Thymus (tissue), 11 donors: ENCODE data around the gene EIF4E1B. TPM values are rescaled to one million over a fixed set of nuclear protein-coding genes. Genes with fewer than 3 reads are reported as not detected.

Source experiments
- DNase-seq, 9 donors: peaks; one replicate each; pipeline ENCODE4 v3.0.0-alpha.2; 2013; ENCODE audit warnings: low spot score in 9 of 9, low read depth in 6 of 9, missing footprints in 1 of 9
- H3K27ac ChIP-seq, 2 donors: one replicate each; pipeline ENCODE4 v1.5.1; 2013; ENCODE audit warnings: control low read depth in 1 of 2, low read depth in 1 of 2, low read length in 1 of 2, mild to moderate bottlenecking in 1 of 2, moderate library complexity in 1 of 2
- H3K27me3 ChIP-seq, 2 donors: one replicate each; pipeline ENCODE4 v1.5.1; 2013; ENCODE audit warnings: low read length in 1 of 2; ENCODE audit not compliant: control insufficient read depth in 2 of 2, insufficient read depth in 1 of 2
- H3K36me3 ChIP-seq, 2 donors: one replicate each; pipeline ENCODE4 v1.5.1; 2013; ENCODE audit warnings: low read length in 1 of 2, mild to moderate bottlenecking in 1 of 2, moderate library complexity in 1 of 2; ENCODE audit not compliant: control insufficient read depth in 2 of 2, insufficient read depth in 2 of 2
- H3K4me1 ChIP-seq, 2 donors: one replicate each; pipeline ENCODE4 v1.5.1; 2013; ENCODE audit warnings: low read length in 2 of 2; ENCODE audit not compliant: control insufficient read depth in 2 of 2, insufficient read depth in 2 of 2
- H3K4me3 ChIP-seq, 2 donors: one replicate each; pipeline ENCODE4 v1.5.1; 2013; ENCODE audit warnings: low read length in 2 of 2, control low read depth in 1 of 2, mild to moderate bottlenecking in 1 of 2
- H3K9me3 ChIP-seq, 2 donors: one replicate each; pipeline ENCODE4 v1.5.1; 2013; ENCODE audit warnings: low read length in 1 of 2, mild to moderate bottlenecking in 1 of 2; ENCODE audit not compliant: control insufficient read depth in 2 of 2, insufficient read depth in 1 of 2
- WGBS: extraction: QIAGEN DNeasy Blood & Tissue Kit; methylation state at CpG from one replicate; pipeline ENCODE4 v1.1.7; 2013; 5-methylcytosine and 5-hydroxymethylcytosine counted together
- polyA plus RNA-seq: library from polyadenylated mRNA; stranded (reverse); fragments of 200-250 nt; gene quantifications from one replicate; pipeline ENCODE4 v1.2.3, GENCODE V29; 2013
- total RNA-seq: library from RNA; stranded (reverse); fragments of 120-200 nt; gene quantifications from one replicate; pipeline ENCODE4 v1.2.4, GENCODE V29; 2013
- donor health status: healthy.

The EIF4E1B gene
- total and polyA plus RNA-seq, 2 donors = 0.05 TPM

- H3K27ac ChIP-seq = peak within 1 kb of the TSS in 1 of 2 donors; percentile 66
- H3K4me1 ChIP-seq = peaks cover 4 to 22% of the 10 kb centered on the region in 2 donors
- H3K4me3 ChIP-seq = peak within 1 kb of the TSS; percentile 44 to 61
- H3K9me3 ChIP-seq = no peaks in the 10 kb centered on the region
- peak; percentile 74 to 95 (median 92) for DNase-seq
- WGBS = under 1% methylated on average over 63 of the region's 63 CpGs
- no peaks in the 10 kb centered on the region for H3K36me3 ChIP-seq
- H3K27me3 ChIP-seq = peaks cover 0 to 5% of the 10 kb centered on the region in 2 donors
Observed at GRCh38 chr5:176647030-176647842, 16.8 kb downstream of the EIF4E1B start, which contains the start of gene TSPAN17. Gene TSPAN17 (plus strand): TSS chr5:176647484. CDS start chr5:176647616, 132 bp downstream.

GRCh38 chr5:176647843-176648473 is 17.5 kb downstream of the EIF4E1B start:
- H3K36me3 ChIP-seq = no peaks in the 10 kb centered on the region
- WGBS = 47% methylated on average over 20 of the region's 20 CpGs
- H3K4me3 ChIP-seq = peak overlapping the region; percentile 44 to 61
- H3K4me1 ChIP-seq = peaks cover 4 to 28% of the 10 kb centered on the region in 2 donors
- no peak overlapping the region for H3K27ac ChIP-seq
- no peak for DNase-seq
- H3K27me3 ChIP-seq = peaks cover 0 to 5% of the 10 kb centered on the region in 2 donors
- H3K9me3 ChIP-seq = no peaks in the 10 kb centered on the region

- Histone ChIP-seq H3K27ac (no peak overlapping the region), H3K4me1 (peaks cover 4 to 34% of the 10 kb centered on the region in 2 donors), H3K27me3 (peaks cover 0 to 3% of the 10 kb centered on the region in 2 donors), H3K4me3 (no peak overlapping the region), H3K36me3 (no peaks in the 10 kb centered on the region), H3K9me3 (no peaks in the 10 kb centered on the region)
- WGBS = 75% methylated on average over 15 of the region's 15 CpGs
- DNase-seq = no peak
Observed at GRCh38 chr5:176648474-176649194, 18.2 kb downstream of the EIF4E1B start.

- WGBS = 93% methylated on average over 8 of the region's 8 CpGs
- H3K36me3 ChIP-seq = peaks cover 0 to 4% of the 10 kb centered on the region in 2 donors
- no peaks in the 10 kb centered on the region for H3K9me3 ChIP-seq
- H3K27me3 ChIP-seq = no peaks in the 10 kb centered on the region
- no peak overlapping the region for H3K27ac ChIP-seq
- no peak for DNase-seq
- no peak overlapping the region for H3K4me3 ChIP-seq
- H3K4me1 ChIP-seq = peaks cover 4 to 43% of the 10 kb centered on the region in 2 donors
Observed at GRCh38 chr5:176650354-176650884, 19.9 kb downstream of the EIF4E1B start.

- Histone ChIP-seq H3K4me1 (peaks cover 4 to 42% of the 10 kb centered on the region in 2 donors), H3K4me3 (no peak overlapping the region), H3K36me3 (peaks cover 0 to 4% of the 10 kb centered on the region in 2 donors), H3K9me3 (no peaks in the 10 kb centered on the region), H3K27me3 (no peaks in the 10 kb centered on the region), H3K27ac (no peak overlapping the region)
- WGBS = 96% methylated on average over 17 of the region's 17 CpGs
- no peak for DNase-seq
Observed at GRCh38 chr5:176651472-176651980, 21.1 kb downstream of the EIF4E1B start.

- peaks cover 0 to 8% of the 10 kb centered on the region in 2 donors for H3K36me3 ChIP-seq
- no peak overlapping the region for H3K27ac ChIP-seq
- no peaks in the 10 kb centered on the region for H3K9me3 ChIP-seq
- H3K4me3 ChIP-seq = no peak overlapping the region
- no peak for DNase-seq
- WGBS = 95% methylated on average over 8 of the region's 8 CpGs
- H3K27me3 ChIP-seq = no peaks in the 10 kb centered on the region
- H3K4me1 ChIP-seq = peaks cover 4 to 38% of the 10 kb centered on the region in 2 donors
Observed at GRCh38 chr5:176652136-176652535, 21.7 kb downstream of the EIF4E1B start.

- H3K36me3 ChIP-seq = peaks cover 0 to 8% of the 10 kb centered on the region in 2 donors
- peaks cover 0 to 4% of the 10 kb centered on the region in 2 donors for H3K9me3 ChIP-seq
- H3K4me1 ChIP-seq = peaks cover 6 to 32% of the 10 kb centered on the region in 2 donors
- peak in 1 of 9 donors; percentile 16 for DNase-seq
- H3K4me3 ChIP-seq = no peak overlapping the region
- 89% methylated on average over 18 of the region's 18 CpGs for WGBS
- H3K27ac ChIP-seq = no peak overlapping the region
- H3K27me3 ChIP-seq = no peaks in the 10 kb centered on the region
Observed at GRCh38 chr5:176653401-176654385, 23.2 kb downstream of the EIF4E1B start.

- H3K27me3 ChIP-seq = no peaks in the 10 kb centered on the region
- no peak for DNase-seq
- peaks cover 9 to 36% of the 10 kb centered on the region in 2 donors for H3K4me1 ChIP-seq
- H3K4me3 ChIP-seq = no peak overlapping the region
- WGBS = 97% methylated on average over 14 of the region's 14 CpGs
- peaks cover 0 to 4% of the 10 kb centered on the region in 2 donors for H3K9me3 ChIP-seq
- H3K27ac ChIP-seq = no peak overlapping the region
- H3K36me3 ChIP-seq = peaks cover 0 to 8% of the 10 kb centered on the region in 2 donors
Observed at GRCh38 chr5:176654856-176655255, 24.4 kb downstream of the EIF4E1B start.
